Activated CD4-positive, alpha-beta T cell treated with anti-CD3 and anti-CD28 coated beads, Interleukin-2, amount 50 U/mL, for 1 hour (primary cell): ENCODE measurements around the gene VAMP7.
A peak's percentile ranks its signal among the peaks of the same experiment; 100 is the strongest.
"Not testable (repeated sequence)": the region's sequence is repeated elsewhere in the genome, so short reads cannot be mapped to it uniquely, and the experiment has no call there.

Experiments
- DNase-seq: peaks from one replicate; pipeline ENCODE4 v3.0.0-alpha.2; 2020

VAMP7 gene, protein sequence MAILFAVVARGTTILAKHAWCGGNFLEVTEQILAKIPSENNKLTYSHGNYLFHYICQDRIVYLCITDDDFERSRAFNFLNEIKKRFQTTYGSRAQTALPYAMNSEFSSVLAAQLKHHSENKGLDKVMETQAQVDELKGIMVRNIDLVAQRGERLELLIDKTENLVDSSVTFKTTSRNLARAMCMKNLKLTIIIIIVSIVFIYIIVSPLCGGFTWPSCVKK

DNA sequence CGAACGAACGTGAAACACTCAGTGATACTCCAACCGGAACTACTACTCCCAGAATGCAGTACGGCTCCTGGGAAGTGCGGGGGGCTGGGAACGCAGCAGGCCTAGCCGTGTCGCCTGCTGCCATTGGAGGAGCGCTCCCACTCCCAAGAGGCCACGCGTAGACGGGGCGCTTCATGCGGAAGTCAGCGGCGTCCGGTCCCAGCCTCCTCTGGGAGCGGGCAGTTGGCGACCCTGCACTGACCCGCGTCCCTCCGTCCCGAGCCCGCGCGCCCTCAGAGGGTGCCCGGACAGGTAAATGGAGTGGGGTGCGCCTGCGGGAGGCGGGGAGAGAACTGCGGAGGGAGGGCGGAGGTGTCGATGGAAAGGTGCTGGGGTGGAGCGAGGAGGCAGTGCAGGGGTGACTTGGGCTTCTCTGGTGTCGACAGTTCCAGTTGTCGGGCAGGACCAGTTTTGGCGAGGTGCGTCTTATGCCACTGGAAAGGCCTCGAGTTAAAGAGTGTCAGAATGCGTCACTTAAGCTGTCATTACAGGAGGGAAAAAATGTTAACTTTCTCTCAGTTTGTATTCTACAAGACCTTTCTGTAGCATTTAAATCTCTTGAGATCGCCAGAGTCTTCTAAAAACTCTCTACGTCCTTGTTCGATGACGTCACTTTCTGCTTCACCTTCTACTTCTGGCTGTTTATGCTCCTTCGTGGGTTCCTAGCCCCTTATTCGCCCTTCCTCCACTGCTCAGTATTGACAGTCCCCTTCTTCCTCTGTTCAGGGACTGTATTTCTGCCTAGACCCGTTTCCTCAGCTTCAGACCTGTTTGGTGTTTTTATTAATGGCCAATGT, at the start of gene VAMP7:
VAMP7 (plus strand) TSS at position 188 of the 836 bp plus-strand sequence. CDS start 8,122 bp downstream, outside the sequence.
- peak; percentile 72 for DNase-seq

DNA sequence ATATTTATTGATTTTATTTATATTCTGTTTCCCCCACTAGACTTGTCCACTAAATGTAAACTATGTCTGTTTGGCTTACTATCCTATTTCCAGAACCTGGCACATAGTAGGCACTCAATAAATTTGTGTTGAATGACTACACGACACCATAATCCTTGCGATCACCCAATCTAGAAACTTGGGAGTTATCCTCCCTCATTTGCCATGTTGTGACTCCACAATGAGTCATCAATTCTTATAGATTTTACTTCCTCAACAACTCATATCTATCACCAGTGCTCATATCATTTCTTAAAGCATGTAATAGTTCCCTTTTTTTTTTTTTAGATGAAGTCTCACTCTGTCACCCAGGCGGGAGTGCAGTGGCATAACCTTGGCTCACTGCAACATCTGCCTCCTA, 39.9 kb upstream of the VAMP7 start:
- DNase-seq: no peak

DNA sequence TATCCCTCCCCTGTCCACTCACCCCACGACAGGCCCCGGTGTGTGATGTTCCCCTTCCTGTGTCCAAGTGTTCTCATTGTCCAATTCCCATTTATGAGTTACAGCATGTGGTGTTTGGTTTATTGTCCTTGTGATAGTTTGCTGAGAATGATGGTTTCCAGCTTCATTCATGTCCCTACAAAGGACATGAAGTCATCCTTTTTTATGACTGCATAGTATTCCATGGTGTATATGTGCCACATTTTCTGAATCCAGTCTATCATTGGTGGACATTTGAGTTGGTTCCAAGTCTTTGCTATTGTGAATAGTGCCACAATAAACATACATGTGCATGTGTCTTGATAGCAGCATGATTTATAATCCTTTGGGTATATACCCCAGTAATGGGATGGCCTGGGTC, 29.4 kb upstream of the VAMP7 start:
- not testable (repeated sequence) for DNase-seq

DNA sequence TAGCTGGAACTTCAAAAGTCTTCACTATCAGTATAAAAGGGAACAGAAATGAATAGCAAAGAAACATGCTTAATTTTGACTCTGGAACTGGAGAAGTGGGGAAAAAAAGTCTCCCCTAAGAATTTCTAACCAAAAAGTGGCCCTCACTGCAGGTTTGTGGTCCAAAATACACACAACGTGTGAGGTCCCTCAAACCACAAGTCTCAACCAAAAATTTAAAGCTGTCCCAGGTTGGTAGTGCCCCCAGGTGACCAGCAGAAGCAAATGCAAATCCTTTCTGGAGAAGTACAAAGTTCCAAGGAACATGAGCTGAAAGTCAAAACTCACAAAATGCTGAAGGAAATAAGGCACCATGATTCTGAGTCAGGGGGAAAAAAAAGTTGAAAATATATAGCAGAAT, 23.6 kb upstream of the VAMP7 start:
- no peak for DNase-seq

DNA sequence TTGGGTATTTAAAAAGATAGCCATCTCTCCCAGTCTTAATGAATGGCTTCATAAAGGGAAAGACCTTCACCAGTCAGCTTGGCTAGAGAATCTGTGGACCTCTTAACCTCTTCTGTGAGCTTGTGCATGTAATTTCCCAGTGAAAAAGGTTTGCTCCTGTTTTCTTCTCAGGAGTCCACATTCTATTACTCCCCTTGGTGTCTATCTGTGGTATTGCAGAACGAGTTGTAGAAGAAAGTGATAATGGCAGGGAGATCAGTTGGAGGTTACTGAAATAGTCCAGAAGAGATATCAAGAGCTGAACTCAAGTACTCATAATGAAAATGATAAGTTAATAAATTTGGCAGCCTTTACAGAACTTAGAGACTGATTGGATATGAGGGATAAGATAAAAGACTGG, 16.5 kb upstream of the VAMP7 start:
- DNase-seq: no peak

DNA sequence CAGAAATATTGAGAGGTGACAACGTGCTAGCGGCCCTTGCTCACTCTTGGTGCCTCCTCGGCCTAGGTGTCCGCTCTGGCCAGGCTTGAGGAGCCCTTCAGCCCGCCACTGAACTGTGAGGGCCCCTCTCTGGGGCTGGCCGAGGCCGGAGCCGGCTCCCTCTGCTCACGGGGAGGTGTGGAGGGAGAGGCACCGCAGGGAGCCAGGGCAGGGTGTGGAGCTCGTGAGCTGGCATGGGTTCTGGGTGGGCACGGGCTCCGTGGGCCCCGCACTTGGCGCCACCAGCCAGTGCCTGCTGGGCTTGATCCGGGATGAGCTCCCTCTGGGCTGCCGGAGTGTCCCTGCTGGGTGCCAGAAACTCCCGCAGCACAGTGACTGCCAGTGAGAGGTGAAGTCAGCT, 16.0 kb upstream of the VAMP7 start:
- no peak for DNase-seq

DNA sequence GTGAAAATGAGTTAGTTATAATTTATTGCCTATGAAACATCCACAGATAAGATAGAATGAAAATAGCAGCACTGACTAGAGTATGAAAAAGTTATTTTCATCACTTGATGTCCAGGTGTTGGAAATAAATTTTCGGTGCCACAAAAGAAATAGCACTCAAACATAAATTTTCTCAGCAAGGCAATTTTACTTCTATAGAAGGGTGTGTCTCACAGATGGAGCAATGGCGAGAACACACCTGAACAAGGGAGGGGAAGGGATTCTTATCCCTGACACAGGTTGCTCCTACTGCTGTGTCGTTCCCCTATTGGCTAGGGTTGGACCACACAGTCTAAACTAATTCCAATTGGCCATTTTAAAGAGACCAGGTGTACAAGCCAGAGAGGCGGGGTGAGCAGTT, 13.3 kb upstream of the VAMP7 start:
- DNase-seq: no peak

DNA sequence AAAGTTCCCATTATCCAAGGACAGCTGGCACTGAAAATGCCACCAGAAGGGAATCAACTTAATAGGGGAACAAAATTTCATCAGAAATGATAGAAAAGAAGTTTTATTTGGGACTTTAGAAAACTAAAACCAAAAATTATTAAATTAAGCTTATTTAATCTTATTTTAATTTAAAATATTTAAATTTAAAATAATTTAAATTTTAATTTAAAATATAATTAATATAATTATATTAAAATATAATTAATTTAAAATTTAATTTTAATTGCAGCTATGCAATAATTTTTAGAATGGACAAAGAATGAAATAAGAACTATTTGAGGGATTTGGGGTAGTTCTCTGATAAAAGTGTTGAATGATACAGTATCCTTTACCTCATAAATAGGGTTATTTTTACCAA, 10.2 kb upstream of the VAMP7 start:
- no peak for DNase-seq

DNA sequence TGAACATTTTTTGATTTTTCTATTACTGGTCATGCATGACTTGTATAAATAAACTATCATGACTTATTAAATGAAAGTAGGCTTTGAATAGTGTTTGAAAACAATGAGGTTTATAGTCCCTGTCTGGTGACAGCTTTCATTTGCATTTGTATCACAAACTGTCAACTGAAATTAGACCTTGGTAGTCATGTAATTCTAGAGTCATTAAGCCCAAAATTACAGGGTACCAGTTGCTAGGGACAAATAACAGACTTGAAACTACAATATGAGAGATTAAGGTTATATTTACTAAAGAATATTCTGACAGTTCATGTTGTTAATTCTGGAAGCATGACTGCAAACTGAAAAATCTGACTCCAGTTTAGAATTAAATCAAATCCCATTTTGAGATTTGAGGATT, 9.2 kb upstream of the VAMP7 start:
- DNase-seq: no peak

DNA sequence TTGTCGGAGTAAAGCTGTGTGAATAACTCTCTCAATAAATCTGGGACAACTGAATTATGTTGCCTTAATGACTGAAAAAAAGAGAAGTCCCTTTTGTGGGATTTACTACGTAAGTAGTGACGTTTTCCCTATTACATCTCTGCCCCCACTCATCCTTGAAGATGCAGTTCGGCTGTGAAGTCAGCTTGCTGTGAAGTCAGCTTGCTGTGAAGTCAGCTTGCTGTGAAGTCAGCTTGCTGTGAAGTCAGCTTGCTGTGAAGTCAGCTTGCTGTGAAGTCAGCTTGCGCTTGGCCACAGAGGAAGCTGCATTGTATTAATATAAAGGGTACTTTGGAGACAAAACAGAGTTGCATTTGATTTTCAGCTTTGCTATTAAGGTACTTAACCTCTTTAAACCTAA, 8.0 kb upstream of the VAMP7 start:
- no peak for DNase-seq

DNA sequence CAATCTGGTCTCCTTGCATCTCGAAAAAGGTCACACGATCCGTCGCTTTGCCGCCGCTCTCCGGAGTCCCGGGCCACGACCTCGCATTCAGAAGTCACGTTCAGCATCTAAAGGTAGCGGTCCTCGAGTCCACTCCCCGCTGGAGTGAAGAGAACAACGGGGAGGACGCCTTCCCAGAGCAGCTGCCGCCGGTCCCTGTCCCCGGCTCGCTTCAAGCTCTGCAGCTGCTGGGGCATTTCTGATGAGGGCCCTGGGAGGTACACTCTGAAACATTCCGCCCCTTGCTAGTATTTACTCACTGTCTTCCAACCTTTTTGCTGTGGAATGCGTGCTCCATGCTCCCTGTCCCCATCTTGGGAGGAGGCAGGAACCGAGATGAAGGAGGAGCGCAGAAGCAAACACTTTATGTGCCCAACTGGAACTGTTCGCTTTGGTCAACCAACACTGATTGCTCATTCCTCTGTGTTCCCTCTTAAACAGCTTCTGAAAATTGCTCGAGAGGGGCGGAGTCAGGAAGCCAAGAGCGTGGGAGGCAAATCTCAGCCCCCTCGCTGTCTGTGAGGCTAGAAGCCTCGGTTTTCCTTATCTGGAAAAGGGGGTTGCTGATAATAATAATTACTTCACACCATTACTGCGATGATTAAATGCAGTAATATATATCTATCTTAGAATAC, 6.4 kb upstream of the VAMP7 start:
- no peak for DNase-seq

DNA sequence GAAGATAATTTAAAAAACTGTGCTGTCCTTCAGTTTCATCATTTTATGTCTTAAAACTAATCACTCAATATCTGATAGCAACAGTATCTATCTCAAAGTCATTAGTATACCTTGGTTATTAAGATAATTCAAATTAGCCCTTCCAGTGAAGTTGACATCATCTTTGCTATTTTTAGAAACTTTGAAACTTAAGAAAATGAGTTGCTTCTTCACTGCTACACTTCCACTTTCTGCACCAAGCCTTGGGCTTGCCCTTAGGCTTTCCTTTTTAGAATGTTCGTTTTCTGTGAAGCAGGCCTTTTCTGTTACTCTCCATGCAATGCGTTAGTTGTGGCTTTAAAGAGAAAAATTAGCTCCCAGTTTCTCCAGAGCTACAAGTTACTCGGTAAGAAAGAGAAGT, 4.4 kb upstream of the VAMP7 start:
- no peak for DNase-seq

DNA sequence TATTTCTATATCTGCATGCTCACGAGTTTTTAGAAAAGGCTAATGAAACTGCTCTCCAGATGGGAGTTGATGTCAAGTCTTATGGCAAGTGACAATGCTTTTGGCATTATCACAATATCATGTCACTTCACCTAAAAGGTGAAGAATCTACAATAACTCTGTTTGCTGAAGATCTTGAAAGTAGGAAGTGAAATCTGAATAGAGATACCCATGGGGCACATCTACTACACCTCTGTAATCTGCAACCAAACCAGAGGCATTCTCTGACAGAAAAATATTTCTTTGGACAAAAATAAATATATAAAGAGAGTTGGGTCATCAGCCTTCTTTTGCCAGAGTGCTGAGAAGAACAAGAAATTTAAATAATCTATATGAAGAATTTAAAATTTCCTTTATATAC, 3.9 kb upstream of the VAMP7 start:
- no peak for DNase-seq

DNA sequence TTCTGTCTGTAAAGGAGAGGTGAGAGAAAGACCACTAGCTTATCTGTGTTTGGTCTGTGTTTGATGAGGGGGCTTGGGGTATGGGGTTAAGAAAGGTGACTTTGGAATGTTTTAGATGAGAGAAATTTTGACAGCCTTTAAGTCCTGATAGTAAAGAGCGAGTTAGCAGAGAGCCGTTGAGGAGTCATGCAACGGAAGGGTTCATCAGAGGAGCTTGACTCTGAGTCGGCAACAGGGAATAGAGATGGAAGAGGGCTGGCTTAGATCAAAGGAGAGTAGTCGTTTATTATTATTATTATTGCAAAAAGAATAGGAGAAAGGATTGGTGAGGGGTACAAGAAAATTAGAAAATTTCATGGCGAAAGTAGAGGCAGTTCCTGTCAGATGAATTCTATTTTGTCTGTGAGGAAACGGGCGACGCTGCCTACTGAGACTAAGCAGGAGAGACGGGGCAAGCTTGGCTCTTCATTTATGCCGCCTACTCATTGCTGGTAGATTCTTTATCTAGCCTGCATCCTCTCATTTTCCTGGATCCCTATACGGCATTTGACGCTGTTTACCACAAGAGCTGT, 473 bp upstream of the VAMP7 start:
- no peak for DNase-seq

DNA sequence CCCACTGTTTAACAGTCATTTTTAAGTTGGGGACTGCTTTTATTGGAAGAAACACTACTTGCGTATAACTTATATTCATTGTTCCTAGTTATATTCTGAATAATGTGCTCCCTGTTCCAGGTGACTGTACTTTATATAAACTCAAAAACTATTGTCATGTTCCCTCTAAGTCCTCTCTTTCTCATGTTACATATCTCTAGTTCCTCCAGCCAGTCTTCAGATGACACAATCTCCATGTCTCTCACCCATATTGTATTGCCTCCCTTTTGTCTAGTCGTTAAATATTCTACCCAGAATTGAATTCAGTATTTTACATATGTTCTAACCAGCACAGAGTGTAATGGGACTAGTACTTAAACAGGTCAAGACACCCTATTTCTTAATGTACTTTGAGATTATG, 5.3 kb downstream of the VAMP7 start:
- DNase-seq: no peak

DNA sequence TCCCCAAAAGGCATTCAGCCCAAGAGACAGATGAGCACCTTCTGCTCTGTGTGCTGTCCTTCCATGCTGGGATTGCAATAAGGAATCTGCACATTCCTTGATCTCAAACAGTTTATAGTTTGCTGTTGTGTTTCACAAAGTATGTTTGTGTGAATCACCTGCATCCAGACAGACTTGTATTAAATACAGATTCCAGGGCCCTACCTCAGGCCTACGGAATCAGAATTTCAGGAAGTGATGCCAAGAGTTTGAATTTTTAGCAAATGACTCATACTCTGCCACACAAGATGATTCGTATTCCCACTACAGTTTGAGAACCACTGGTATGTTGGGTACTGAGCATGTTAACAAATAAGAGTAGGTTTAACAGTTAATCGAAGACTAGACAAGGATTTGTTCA, 7.0 kb downstream of the VAMP7 start:
- DNase-seq: no peak

DNA sequence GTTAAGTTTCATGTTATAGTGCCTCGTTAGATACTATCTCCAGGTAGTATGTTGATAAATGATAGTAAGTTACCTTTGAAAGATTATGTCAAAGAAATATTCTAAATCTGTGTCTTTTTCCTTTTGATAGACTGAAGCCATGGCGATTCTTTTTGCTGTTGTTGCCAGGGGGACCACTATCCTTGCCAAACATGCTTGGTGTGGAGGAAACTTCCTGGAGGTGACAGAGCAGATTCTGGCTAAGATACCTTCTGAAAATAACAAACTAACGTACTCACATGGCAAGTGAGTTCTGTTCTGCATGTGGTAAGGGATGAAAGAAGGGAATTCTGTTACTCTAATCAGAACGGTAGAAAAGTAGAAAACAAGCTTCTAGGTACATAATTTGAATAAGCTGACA, 8.2 kb downstream of the VAMP7 start:
- no peak for DNase-seq

DNA sequence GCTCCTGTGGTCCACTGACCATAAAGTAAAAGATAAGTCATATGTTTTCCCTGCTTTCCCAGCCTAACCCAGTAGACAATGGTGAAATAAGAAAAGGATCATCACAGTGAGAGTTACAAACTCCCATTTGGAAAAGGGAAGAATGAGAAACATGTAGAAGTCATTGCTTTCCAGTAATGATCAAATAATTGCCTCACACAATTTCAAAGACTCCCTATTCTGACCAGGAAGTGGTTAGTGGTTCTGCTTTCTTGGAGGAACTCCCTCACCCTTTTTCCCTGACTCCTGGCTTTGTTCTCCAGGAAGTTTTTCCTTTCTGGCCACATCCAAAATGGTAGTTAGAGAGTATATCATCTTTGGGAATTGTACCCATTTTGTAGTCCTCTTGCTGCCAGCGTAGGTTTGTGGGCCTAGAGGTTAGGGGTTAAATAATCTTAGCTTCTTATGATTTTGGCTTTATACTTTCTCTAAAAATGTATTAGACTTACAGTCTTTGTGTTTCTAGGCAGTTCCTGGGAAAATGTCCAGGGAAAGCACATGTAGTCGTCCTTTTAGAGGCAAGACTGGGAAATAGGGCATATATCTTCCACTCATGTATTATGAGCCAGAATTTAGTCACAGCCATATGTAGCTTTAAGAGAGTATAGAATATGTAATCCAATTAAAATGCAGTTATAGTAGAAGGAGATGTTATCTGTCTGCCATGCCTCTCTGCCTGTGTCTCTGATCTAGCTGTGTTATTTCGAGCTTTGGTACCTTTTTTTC, 10.5 kb downstream of the VAMP7 start:
- DNase-seq: no peak

DNA sequence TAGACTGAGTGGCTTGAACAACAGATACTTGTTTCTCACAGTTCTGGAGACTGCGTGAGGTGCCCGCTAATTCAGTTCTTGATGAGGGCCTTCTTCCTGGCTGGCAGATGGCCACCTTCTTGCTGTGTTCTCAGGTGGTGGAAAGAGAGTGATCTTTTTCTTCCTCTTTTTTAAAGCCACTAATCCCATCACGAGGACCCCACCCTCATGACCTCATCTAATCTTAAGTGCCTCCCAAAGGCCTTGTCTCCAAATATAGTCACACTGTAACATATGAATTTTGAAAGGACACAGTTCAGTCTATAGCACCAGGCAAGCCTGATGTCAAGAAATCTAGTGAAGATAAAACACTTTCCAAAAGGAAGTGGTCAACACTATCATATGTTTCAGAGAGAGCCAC, 12.4 kb downstream of the VAMP7 start:
- no peak for DNase-seq

DNA sequence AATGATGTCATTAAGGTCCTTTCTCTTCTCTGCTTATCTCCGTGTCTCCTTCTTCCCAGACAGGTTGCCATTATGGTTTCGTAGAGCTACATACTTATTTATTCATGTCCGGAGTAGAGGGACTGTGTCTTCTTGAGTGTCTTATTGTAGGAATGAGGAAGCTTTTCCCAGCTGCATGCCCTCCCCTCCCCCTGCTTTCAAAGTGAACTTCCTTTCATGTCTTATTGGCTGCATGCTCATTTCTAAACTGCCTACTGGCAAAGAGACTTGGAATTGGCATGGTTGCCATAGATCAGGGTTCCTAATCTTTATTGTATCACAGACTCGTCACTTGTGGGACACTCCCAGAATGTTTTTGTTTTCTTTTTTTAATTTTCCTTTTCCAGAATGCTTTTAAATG, 15.4 kb downstream of the VAMP7 start:
- no peak for DNase-seq

DNA sequence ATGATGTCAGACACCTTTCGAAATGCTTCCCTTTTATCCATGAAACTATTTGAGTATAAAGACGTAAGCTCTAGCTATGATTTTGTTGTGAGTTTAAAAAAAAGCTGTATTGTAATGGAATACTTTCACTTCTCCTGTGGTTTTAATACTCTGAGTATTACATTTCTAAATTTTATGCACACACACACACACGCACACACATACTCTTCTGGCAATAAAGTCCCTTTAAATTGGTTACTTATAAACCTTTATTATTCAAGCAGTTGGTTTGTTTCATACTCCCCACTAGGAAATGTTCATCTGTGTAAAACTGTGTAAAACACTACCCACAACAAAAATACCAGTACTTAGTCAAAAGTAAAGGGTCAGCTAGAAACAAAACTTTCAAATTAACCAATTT, 18.2 kb downstream of the VAMP7 start:
- DNase-seq: no peak

DNA sequence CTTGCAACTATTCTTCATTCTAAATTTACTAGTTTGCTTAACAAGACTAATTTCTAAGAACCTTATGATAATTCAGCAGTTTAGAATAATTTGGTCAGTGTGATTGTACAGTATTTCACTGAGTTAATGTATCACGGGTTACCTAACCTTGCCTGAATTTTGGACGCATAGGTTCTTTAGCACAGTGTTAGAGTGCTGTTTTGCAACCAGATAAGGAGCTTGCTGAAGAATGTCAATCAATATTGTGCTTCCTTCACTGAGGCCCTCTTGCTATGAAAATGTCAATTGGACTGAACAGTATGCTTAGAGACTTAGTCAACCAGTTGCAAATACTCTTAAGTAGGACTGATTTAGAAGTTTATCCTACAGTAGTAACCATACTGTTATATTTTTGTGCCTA, 19.6 kb downstream of the VAMP7 start:
- no peak for DNase-seq

DNA sequence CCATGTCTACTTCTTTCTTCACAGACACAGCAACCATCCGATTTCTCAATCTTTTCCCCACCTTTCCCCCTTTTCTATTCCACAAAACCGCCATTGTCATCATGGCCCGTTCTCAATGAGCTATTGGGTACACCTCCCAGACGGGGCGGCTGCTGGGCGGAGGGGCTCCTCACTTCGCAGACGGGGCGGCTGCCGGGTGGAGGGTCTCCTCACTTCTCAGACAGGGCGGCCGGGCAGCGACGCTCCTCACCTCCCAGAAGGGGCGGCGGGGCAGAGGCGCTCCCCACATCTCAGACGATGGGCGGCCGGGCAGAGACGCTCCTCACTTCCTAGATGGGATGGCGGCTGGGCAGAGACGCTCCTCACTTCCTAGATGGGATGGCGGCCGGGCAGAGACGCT, 26.5 kb downstream of the VAMP7 start:
- DNase-seq: not testable (repeated sequence)
